ENCODE measurements around the gene ERBIN. TPM values are rescaled to one million over a fixed set of nuclear protein-coding genes. Genes with fewer than 3 reads are reported as not detected.
A peak's percentile ranks its signal among the peaks of the same experiment; 100 is the strongest.

Gene ERBIN
- total RNA-seq, 1 experiment from 2014 or later = 88.4 TPM

DNA sequence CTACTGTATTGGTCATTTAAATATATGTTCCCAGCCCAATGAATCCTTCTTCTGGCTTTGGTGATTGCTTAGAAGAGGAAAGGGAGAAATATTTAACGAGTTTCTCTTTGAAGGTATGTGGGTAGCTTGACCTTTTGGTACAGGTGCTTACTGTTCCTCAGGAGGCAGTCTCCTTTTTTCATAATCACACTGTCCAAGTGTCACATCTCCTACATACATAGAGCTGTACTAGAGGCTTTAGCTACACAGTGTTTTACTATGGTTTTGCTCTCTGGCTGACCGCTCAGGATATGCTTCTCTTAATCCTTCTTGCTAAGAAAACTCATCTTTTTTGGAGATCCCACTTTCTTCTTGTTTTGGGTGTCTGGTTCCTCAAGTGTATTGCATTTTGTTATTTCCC, 6.9 kb downstream of the ERBIN start:
- in situ Hi-C loops (cut with HindIII; ENCODE audit: low pct_unique_long_range_greater_than_20kb, low sequenced_read_pairs) = no loop called here
- TF ChIP-seq, protein P1, sequence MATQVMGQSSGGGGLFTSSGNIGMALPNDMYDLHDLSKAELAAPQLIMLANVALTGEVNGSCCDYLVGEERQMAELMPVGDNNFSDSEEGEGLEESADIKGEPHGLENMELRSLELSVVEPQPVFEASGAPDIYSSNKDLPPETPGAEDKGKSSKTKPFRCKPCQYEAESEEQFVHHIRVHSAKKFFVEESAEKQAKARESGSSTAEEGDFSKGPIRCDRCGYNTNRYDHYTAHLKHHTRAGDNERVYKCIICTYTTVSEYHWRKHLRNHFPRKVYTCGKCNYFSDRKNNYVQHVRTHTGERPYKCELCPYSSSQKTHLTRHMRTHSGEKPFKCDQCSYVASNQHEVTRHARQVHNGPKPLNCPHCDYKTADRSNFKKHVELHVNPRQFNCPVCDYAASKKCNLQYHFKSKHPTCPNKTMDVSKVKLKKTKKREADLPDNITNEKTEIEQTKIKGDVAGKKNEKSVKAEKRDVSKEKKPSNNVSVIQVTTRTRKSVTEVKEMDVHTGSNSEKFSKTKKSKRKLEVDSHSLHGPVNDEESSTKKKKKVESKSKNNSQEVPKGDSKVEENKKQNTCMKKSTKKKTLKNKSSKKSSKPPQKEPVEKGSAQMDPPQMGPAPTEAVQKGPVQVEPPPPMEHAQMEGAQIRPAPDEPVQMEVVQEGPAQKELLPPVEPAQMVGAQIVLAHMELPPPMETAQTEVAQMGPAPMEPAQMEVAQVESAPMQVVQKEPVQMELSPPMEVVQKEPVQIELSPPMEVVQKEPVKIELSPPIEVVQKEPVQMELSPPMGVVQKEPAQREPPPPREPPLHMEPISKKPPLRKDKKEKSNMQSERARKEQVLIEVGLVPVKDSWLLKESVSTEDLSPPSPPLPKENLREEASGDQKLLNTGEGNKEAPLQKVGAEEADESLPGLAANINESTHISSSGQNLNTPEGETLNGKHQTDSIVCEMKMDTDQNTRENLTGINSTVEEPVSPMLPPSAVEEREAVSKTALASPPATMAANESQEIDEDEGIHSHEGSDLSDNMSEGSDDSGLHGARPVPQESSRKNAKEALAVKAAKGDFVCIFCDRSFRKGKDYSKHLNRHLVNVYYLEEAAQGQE (IDR thresholded peaks at IDR 0.05; ENCODE audit: insufficient read depth in 1 of 2, low read depth in 2 of 2, low read length in 1 of 2) = no peak
- TF ChIP-seq SIN3A (IDR thresholded peaks at IDR 0.05; ENCODE audit: borderline replicate concordance, insufficient read depth, low read depth, low read length) = no peak
- TF ChIP-seq, protein P2, sequence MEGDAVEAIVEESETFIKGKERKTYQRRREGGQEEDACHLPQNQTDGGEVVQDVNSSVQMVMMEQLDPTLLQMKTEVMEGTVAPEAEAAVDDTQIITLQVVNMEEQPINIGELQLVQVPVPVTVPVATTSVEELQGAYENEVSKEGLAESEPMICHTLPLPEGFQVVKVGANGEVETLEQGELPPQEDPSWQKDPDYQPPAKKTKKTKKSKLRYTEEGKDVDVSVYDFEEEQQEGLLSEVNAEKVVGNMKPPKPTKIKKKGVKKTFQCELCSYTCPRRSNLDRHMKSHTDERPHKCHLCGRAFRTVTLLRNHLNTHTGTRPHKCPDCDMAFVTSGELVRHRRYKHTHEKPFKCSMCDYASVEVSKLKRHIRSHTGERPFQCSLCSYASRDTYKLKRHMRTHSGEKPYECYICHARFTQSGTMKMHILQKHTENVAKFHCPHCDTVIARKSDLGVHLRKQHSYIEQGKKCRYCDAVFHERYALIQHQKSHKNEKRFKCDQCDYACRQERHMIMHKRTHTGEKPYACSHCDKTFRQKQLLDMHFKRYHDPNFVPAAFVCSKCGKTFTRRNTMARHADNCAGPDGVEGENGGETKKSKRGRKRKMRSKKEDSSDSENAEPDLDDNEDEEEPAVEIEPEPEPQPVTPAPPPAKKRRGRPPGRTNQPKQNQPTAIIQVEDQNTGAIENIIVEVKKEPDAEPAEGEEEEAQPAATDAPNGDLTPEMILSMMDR (IDR thresholded peaks at IDR 0.05) = no peak
- TF ChIP-seq POLR2AphosphoS5 (IDR thresholded peaks at IDR 0.05; ENCODE audit: low read depth, low read length) = no peak
- no peak for TF ChIP-seq TCF7L2 (IDR thresholded peaks at IDR 0.05; ENCODE audit: low read depth, low read length)
- no peaks in the 10 kb centered on the region for H3K9me3 ChIP-seq (ENCODE audit: control insufficient read depth, insufficient read depth, low read depth, low read length)
- H3K4me1 ChIP-seq (ENCODE audit: control insufficient read depth, insufficient read depth, low read length) = peaks cover 63% of the 10 kb centered on the region
- intact Hi-C loops (cut with micrococcal nuclease; ENCODE audit: unreplicated experiment) = no loop called here
- POLR2A ChIA-PET = no interaction called here
- ATAC-seq = peak; percentile 58
- H3K27me3 ChIP-seq (ENCODE audit: control insufficient read depth, insufficient read depth, low read length) = no peaks in the 10 kb centered on the region
- no TSS peak for BruUV-seq (replicated peaks)
- DNase-seq (ENCODE audit: low read depth, low spot score) = no peak
- no peak overlapping the region for H3K4me3 ChIP-seq (ENCODE audit: low read depth in 2 of 2, low read length in 2 of 2)
- H3K27ac ChIP-seq (ENCODE audit: low read length) = no peak overlapping the region
- peaks cover 6% of the 10 kb centered on the region; the same call in 1 of the 2 replicates for H3K36me3 ChIP-seq (ENCODE audit: control insufficient read depth, insufficient read depth, low read length)
- CTCF ChIA-PET = no interaction called here

GRCh38 chr5:65938256-65938655, 11.9 kb downstream of the ERBIN start:
- ChIA-PET POLR2A (no interaction called here), CTCF (no interaction called here)
- H3K9me3 ChIP-seq (ENCODE audit: control insufficient read depth, insufficient read depth, low read depth, low read length) = no peaks in the 10 kb centered on the region
- peaks cover 22% of the 10 kb centered on the region; the same call in 1 of the 2 replicates for H3K4me1 ChIP-seq (ENCODE audit: control insufficient read depth, insufficient read depth, low read length)
- no peaks in the 10 kb centered on the region for H3K27me3 ChIP-seq (ENCODE audit: control insufficient read depth, insufficient read depth, low read length)
- in situ Hi-C loops (cut with HindIII; ENCODE audit: low pct_unique_long_range_greater_than_20kb, low sequenced_read_pairs) (no loop called here), intact Hi-C loops (cut with micrococcal nuclease; ENCODE audit: unreplicated experiment) (no loop called here)
- H3K27ac ChIP-seq (ENCODE audit: low read length) = no peak overlapping the region
- ATAC-seq = no peak
- BruUV-seq (replicated peaks) = no TSS peak
- H3K36me3 ChIP-seq (ENCODE audit: control insufficient read depth, insufficient read depth, low read length) = no peaks in the 10 kb centered on the region
- DNase-seq (ENCODE audit: low read depth, low spot score) = no peak
- TF ChIP-seq POLR2AphosphoS5 (IDR thresholded peaks at IDR 0.05; ENCODE audit: low read depth, low read length) (no peak), SIN3A (IDR thresholded peaks at IDR 0.05; ENCODE audit: borderline replicate concordance, insufficient read depth, low read depth, low read length) (no peak), TCF7L2 (IDR thresholded peaks at IDR 0.05; ENCODE audit: low read depth, low read length) (no peak)
- TF ChIP-seq, protein P2 (IDR thresholded peaks at IDR 0.05) = no peak
- TF ChIP-seq, protein P1 (IDR thresholded peaks at IDR 0.05; ENCODE audit: insufficient read depth in 1 of 2, low read depth in 2 of 2, low read length in 1 of 2) = no peak
- H3K4me3 ChIP-seq (ENCODE audit: low read depth in 2 of 2, low read length in 2 of 2) = no peak overlapping the region
